GM12801 (cell line): ENCODE results near the gene RAC3.

ENCODE experiments used
- TF ChIP-seq, protein P1 (sequence below): IDR thresholded peaks from one replicate; pipeline ENCODE4 v1.5.1; 2011; ENCODE audit warnings: control low read depth; ENCODE audit not compliant: insufficient read length; ENCODE audit errors: extremely low read depth

The RAC3 gene

GRCh38 chr17:82082456-82082855, 51.0 kb downstream of the RAC3 start:
- TF ChIP-seq, protein P1, sequence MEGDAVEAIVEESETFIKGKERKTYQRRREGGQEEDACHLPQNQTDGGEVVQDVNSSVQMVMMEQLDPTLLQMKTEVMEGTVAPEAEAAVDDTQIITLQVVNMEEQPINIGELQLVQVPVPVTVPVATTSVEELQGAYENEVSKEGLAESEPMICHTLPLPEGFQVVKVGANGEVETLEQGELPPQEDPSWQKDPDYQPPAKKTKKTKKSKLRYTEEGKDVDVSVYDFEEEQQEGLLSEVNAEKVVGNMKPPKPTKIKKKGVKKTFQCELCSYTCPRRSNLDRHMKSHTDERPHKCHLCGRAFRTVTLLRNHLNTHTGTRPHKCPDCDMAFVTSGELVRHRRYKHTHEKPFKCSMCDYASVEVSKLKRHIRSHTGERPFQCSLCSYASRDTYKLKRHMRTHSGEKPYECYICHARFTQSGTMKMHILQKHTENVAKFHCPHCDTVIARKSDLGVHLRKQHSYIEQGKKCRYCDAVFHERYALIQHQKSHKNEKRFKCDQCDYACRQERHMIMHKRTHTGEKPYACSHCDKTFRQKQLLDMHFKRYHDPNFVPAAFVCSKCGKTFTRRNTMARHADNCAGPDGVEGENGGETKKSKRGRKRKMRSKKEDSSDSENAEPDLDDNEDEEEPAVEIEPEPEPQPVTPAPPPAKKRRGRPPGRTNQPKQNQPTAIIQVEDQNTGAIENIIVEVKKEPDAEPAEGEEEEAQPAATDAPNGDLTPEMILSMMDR: no peak

GRCh38 chr17:82083009-82083408, 51.5 kb downstream of the RAC3 start:
- TF ChIP-seq, protein P1: no peak
